ENCODE measurements around the gene SELENOW. TPM values are rescaled to one million over a fixed set of nuclear protein-coding genes. Genes with fewer than 3 reads are reported as not detected.

Gene SELENOW
- total and polyA plus RNA-seq, 2 of the 4 experiments (the other 2 are of a cell fraction): 61.3 to 217 TPM

DNA sequence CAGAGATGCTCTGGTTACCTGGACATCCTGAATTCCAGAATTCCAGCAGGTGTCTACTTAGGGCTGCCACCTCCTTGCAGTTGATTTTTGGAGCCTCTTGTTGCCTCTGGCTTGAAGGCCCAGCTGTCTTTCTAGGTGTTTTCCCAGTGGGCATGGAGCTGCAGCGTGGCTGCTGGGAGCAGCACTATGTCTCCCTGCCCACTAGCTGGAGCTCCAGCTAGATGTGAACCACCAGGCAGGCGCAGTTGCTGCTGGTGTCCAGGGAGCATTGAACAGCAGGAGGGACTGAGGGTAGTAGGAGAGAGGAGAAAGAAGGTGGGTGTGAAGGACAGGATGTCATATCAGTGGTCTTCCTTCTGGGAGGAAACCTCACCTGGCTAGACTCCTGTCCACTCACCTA lies 9.9 kb upstream of the SELENOW start:
- Histone ChIP-seq H2BK120ac (ENCODE audit: low read depth, low read length) (no peak overlapping the region), H3K9me1 (ENCODE audit: insufficient read depth, low read length) (no peaks in the 10 kb centered on the region; the same call in 1 of the 2 replicates), H4K5ac (ENCODE audit: low read depth, low read length) (no peak overlapping the region), H2BK15ac (ENCODE audit: low read depth, low read length) (no peak overlapping the region), H2AK9ac (replicated peaks; ENCODE audit: low read depth, low read length, poor library complexity) (no peak overlapping the region), H2AK5ac (ENCODE audit: low read depth, low read length) (no peak overlapping the region), H3K23ac (ENCODE audit: low read depth, low read length) (no peak overlapping the region), H3K4me2 (ENCODE audit: low read depth, low read length) (no peak overlapping the region), H3K9me3 (ENCODE audit: control insufficient read depth, insufficient read depth, low read length) (no peaks in the 10 kb centered on the region), H3K27ac (ENCODE audit: insufficient read depth, low read length) (no peak overlapping the region), H4K8ac (ENCODE audit: low read depth in 2 of 2, low read length in 2 of 2) (no peak overlapping the region), H3K9ac (ENCODE audit: low read depth, low read length) (no peak overlapping the region), H2BK5ac (ENCODE audit: low read depth, low read length, poor library complexity, severe bottlenecking) (no peak overlapping the region), H2BK20ac (ENCODE audit: low read depth, low read length) (no peak overlapping the region), H4K91ac (ENCODE audit: insufficient read depth, low read depth, low read length) (no peak overlapping the region), H3K4ac (ENCODE audit: low read depth, low read length) (no peak overlapping the region), H3K4me1 (ENCODE audit: control insufficient read depth, insufficient read depth, low read length) (no peaks in the 10 kb centered on the region), H3K14ac (replicated peaks; ENCODE audit: low read depth, low read length) (no peak overlapping the region), H2AFZ (replicated peaks; ENCODE audit: low read length, poor library complexity) (no peak overlapping the region), H3K4me3 (ENCODE audit: insufficient read depth, low read depth, low read length) (no peak overlapping the region), H3K18ac (ENCODE audit: low read depth, low read length) (no peak overlapping the region), H3K27me3 (ENCODE audit: control insufficient read depth, insufficient read depth, low read length) (peaks cover 9% of the 10 kb centered on the region), H3K79me1 (ENCODE audit: low read depth in 1 of 2, low read length in 2 of 2) (no peaks in the 10 kb centered on the region), H4K20me1 (ENCODE audit: insufficient read depth, low read length) (no peaks in the 10 kb centered on the region), H3K36me3 (ENCODE audit: control insufficient read depth, insufficient read depth, low read length) (no peaks in the 10 kb centered on the region), H3K56ac (ENCODE audit: extremely low read depth, insufficient read depth, low read length) (no peak overlapping the region)
- in situ Hi-C loops (cut with MboI; ENCODE audit: low sequenced_read_pairs): no loop called here
- TF ChIP-seq, protein P1, sequence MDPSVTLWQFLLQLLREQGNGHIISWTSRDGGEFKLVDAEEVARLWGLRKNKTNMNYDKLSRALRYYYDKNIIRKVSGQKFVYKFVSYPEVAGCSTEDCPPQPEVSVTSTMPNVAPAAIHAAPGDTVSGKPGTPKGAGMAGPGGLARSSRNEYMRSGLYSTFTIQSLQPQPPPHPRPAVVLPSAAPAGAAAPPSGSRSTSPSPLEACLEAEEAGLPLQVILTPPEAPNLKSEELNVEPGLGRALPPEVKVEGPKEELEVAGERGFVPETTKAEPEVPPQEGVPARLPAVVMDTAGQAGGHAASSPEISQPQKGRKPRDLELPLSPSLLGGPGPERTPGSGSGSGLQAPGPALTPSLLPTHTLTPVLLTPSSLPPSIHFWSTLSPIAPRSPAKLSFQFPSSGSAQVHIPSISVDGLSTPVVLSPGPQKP (IDR thresholded peaks at IDR 0.05; ENCODE audit: borderline replicate concordance, low read depth, low read length): no peak
- TF ChIP-seq, protein P2, sequence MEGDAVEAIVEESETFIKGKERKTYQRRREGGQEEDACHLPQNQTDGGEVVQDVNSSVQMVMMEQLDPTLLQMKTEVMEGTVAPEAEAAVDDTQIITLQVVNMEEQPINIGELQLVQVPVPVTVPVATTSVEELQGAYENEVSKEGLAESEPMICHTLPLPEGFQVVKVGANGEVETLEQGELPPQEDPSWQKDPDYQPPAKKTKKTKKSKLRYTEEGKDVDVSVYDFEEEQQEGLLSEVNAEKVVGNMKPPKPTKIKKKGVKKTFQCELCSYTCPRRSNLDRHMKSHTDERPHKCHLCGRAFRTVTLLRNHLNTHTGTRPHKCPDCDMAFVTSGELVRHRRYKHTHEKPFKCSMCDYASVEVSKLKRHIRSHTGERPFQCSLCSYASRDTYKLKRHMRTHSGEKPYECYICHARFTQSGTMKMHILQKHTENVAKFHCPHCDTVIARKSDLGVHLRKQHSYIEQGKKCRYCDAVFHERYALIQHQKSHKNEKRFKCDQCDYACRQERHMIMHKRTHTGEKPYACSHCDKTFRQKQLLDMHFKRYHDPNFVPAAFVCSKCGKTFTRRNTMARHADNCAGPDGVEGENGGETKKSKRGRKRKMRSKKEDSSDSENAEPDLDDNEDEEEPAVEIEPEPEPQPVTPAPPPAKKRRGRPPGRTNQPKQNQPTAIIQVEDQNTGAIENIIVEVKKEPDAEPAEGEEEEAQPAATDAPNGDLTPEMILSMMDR (conservative IDR thresholded peaks at IDR 0.05; ENCODE audit: low read depth, low read length): 0 out of 2 replicates have a peak, but pooled peaks have one; percentile 1
- DNase-seq: no peak
- 60% methylated on average over 1 of the region's 2 CpGs; no CpG with 5 or more reads in 1 of the 2 experiments for WGBS, 2 experiments (ENCODE audit: extremely low coverage in 2 of 2, insufficient read length in 1 of 2)
- dilution Hi-C loops (cut with HindIII; ENCODE audit: low sequenced_read_pairs, unreplicated experiment): no loop called here
- POLR2A ChIA-PET (ENCODE audit: unreplicated experiment): interaction anchor here (0.6 kb wide), 1 partner anchor 9 kb away, joined by 5 read pairs; no protein-coding TSS in a partner anchor
- no peak for ATAC-seq (ENCODE audit: low read depth)
- CTCF ChIA-PET: no interaction called here
- no TSS peak for BruUV-seq (replicated peaks)
- intact Hi-C loops (cut with micrococcal nuclease): no loop called here

Data from IMR-90 (cell line).